ENCODE measurements around the gene CD276.
"Not testable (repeated sequence)": the region's sequence is repeated elsewhere in the genome, so short reads cannot be mapped to it uniquely, and the experiment has no call there.

The CD276 gene

DNA sequence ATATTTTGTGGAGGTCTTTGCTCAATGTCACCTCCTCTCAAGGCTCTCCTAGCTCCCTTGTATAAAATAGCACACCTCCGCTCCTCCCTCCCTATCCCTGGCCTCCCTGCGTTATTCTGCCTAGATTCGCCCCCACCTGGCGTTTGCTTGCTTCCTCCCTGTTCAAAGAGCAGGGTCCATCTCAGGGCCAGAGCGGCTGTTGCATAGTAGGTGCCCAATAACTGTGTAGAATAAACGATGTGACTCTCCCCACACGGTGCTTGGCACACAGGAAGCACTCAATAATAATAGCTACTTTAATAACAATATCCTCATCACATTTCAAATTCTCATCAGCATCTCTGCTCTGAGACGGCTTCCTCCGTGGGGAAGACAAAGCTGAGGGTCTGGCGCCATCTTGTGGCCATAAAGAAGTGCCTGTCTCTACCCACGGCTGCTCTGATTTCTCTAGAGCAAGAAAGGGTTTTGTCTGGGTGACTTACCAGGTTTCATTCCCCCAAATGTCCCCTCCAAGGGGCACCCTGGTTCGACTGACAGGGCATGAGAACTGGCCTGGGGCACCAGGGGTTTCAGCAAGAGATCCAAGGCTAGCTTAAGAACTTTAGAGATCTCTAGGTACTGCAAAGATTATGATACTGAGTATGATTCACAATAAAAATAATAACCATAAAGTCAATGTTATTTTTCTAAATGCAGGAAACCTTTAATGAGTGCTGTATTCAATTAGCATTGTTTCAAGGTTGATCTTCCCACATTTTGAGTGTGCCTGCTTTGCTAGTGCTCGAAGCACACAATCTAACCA is 16.1 kb downstream of the CD276 start:
- no peak overlapping the region for H3K27ac ChIP-seq (ENCODE audit: low read length)
- no peak overlapping the region for H3K9ac ChIP-seq (ENCODE audit: low read depth, low read length)
- H3K36me3 ChIP-seq (ENCODE audit: insufficient read depth, low read depth, low read length), result peaks cover 15% of the 10 kb centered on the region
- no peaks in the 10 kb centered on the region for H3K27me3 ChIP-seq (ENCODE audit: insufficient read depth, low read length)
- H3K4me3 ChIP-seq (ENCODE audit: low read length), result no peak overlapping the region
- peaks cover 15% of the 10 kb centered on the region; the same call in 1 of the 2 replicates for H3K4me1 ChIP-seq (ENCODE audit: insufficient read depth, low read length)
- no peaks in the 10 kb centered on the region for H3K9me3 ChIP-seq (ENCODE audit: insufficient read depth, low read depth, low read length)

DNA sequence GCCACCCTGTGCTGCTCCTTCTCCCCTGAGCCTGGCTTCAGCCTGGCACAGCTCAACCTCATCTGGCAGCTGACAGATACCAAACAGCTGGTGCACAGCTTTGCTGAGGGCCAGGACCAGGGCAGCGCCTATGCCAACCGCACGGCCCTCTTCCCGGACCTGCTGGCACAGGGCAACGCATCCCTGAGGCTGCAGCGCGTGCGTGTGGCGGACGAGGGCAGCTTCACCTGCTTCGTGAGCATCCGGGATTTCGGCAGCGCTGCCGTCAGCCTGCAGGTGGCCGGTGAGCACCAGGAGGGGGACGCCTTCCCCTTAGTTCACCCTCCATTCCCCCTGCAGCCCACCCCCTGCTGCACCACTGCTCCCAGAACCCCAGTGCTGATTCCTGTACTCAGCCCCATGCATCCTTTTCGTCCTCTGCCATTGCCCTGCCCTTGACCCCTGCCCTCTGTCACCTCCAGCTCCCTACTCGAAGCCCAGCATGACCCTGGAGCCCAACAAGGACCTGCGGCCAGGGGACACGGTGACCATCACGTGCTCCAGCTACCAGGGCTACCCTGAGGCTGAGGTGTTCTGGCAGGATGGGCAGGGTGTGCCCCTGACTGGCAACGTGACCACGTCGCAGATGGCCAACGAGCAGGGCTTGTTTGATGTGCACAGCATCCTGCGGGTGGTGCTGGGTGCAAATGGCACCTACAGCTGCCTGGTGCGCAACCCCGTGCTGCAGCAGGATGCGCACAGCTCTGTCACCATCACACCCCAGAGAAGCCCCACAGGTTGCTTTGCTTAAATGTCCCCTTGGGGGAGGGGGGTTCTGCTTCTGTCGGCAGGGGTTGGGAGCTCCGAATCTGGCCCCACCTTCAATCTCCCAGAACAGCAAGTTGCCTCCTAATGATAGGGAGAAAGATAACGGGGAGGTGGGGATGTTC is 18.4 kb downstream of the CD276 start:
- not testable (repeated sequence) for H3K4me1 ChIP-seq (ENCODE audit: insufficient read depth, low read length); H3K27ac ChIP-seq (ENCODE audit: low read length); H3K9me3 ChIP-seq (ENCODE audit: insufficient read depth, low read depth, low read length); H3K9ac ChIP-seq (ENCODE audit: low read depth, low read length); H3K4me3 ChIP-seq (ENCODE audit: low read length); H3K27me3 ChIP-seq (ENCODE audit: insufficient read depth, low read length)
- H3K36me3 ChIP-seq (ENCODE audit: insufficient read depth, low read depth, low read length), result peaks cover 35% of the 10 kb centered on the region

DNA sequence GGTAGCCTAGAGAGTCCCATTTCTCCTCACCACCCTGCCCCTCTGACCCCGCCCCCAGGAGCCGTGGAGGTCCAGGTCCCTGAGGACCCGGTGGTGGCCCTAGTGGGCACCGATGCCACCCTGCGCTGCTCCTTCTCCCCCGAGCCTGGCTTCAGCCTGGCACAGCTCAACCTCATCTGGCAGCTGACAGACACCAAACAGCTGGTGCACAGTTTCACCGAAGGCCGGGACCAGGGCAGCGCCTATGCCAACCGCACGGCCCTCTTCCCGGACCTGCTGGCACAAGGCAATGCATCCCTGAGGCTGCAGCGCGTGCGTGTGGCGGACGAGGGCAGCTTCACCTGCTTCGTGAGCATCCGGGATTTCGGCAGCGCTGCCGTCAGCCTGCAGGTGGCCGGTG is 19.4 kb downstream of the CD276 start:
- not testable (repeated sequence) for H3K9ac ChIP-seq (ENCODE audit: low read depth, low read length); H3K27ac ChIP-seq (ENCODE audit: low read length); H3K9me3 ChIP-seq (ENCODE audit: insufficient read depth, low read depth, low read length); H3K4me3 ChIP-seq (ENCODE audit: low read length); H3K4me1 ChIP-seq (ENCODE audit: insufficient read depth, low read length); H3K27me3 ChIP-seq (ENCODE audit: insufficient read depth, low read length)
- H3K36me3 ChIP-seq (ENCODE audit: insufficient read depth, low read depth, low read length), result peaks cover 45% of the 10 kb centered on the region

DNA sequence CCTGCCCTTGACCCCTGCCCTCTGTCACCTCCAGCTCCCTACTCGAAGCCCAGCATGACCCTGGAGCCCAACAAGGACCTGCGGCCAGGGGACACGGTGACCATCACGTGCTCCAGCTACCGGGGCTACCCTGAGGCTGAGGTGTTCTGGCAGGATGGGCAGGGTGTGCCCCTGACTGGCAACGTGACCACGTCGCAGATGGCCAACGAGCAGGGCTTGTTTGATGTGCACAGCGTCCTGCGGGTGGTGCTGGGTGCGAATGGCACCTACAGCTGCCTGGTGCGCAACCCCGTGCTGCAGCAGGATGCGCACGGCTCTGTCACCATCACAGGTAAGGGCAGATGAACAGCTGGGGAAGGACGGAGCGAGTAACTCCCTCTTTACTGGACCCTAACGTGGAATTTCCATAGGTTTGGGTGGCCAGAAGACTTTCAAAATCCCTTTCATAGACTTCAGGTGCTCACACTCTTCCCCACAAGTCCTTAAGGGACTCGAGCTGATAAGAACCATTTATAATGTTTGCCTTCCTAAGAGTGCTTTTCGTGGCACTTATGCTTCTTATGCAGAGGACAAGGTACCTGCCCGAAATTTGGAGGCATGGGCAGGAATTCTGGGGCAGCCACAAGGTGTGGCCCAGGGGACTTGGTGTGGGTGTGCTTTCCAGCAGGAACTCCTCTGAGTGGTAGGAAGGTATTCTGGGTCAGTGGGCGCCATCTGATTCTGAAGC is 20.1 kb downstream of the CD276 start:
- not testable (repeated sequence) for H3K4me3 ChIP-seq (ENCODE audit: low read length); H3K9ac ChIP-seq (ENCODE audit: low read depth, low read length); H3K4me1 ChIP-seq (ENCODE audit: insufficient read depth, low read length); H3K9me3 ChIP-seq (ENCODE audit: insufficient read depth, low read depth, low read length); H3K27ac ChIP-seq (ENCODE audit: low read length); H3K27me3 ChIP-seq (ENCODE audit: insufficient read depth, low read length)
- peaks cover 52% of the 10 kb centered on the region for H3K36me3 ChIP-seq (ENCODE audit: insufficient read depth, low read depth, low read length)

DNA sequence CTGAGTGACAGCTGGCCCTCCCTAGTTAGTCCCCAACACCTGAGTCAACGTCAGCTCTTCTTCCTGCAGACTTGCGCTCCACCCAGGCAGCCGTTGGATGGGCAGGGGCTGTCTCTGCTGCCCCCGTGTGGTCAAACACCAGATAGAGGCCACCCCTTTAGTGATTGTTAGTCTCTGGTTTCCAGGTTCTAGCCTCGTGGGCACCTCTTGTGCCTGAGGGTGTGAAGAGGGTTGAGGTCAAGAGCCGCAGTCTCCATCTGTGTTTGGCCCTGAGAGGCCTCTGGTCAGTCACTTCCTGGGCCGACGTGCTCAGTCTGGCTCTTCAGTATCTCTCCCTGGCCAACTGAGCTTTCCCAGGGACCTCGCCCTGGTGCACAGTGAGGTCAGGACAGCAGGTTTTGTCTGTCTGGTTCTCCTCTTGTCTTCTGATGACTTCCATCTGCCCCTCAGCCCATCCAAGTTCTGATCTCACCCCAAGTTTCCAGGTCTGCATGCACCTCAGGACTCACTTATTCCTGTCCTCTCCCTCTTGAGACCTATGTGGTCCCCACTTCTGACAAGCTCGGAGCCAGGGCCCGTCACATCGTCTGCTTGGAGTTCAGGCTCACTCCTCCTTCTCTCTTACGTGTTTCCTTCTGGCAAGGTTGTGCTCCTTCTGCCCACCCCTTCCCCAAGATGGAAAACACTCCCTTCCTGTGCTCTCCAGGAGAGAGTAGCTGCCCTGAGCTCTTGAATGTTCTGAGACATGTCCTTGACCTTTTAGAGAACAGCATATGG is 20.9 kb downstream of the CD276 start:
- Histone ChIP-seq H3K9me3 (ENCODE audit: insufficient read depth, low read depth, low read length) (no peaks in the 10 kb centered on the region), H3K27ac (ENCODE audit: low read length) (no peak overlapping the region), H3K9ac (ENCODE audit: low read depth, low read length) (no peak overlapping the region), H3K36me3 (ENCODE audit: insufficient read depth, low read depth, low read length) (peaks cover 60% of the 10 kb centered on the region), H3K4me1 (ENCODE audit: insufficient read depth, low read length) (0 out of 2 replicates have a peak, but pooled peaks cover 3% of the 10 kb centered on the region), H3K4me3 (ENCODE audit: low read length) (no peak overlapping the region), H3K27me3 (ENCODE audit: insufficient read depth, low read length) (no peaks in the 10 kb centered on the region)

DNA sequence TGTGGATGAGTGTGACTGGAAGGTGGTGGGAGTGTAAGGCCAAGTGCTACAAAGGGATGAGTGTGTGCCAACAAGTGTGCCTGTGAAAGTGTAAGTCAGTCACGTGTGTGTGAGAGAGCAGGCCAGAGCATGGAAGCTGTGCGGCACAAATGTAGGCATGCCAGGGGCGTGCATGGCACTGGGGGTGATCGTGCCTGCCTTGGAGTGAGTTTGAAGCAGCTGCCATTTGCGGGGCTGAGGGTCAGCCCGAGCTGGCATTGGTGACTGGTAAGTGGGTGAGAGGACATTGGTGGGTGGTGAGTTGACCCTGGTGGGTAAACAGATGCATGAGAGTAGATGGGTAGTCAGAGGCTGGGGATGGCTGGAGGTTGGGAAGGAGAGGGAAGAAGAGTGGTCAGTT is 24.5 kb downstream of the CD276 start:
- Histone ChIP-seq H3K4me3 (ENCODE audit: low read length) (no peak overlapping the region), H3K27ac (ENCODE audit: low read length) (no peak overlapping the region), H3K27me3 (ENCODE audit: insufficient read depth, low read length) (no peaks in the 10 kb centered on the region), H3K36me3 (ENCODE audit: insufficient read depth, low read depth, low read length) (peaks cover 83% of the 10 kb centered on the region), H3K9me3 (ENCODE audit: insufficient read depth, low read depth, low read length) (no peaks in the 10 kb centered on the region), H3K4me1 (ENCODE audit: insufficient read depth, low read length) (no peaks in the 10 kb centered on the region), H3K9ac (ENCODE audit: low read depth, low read length) (no peak overlapping the region)

DNA sequence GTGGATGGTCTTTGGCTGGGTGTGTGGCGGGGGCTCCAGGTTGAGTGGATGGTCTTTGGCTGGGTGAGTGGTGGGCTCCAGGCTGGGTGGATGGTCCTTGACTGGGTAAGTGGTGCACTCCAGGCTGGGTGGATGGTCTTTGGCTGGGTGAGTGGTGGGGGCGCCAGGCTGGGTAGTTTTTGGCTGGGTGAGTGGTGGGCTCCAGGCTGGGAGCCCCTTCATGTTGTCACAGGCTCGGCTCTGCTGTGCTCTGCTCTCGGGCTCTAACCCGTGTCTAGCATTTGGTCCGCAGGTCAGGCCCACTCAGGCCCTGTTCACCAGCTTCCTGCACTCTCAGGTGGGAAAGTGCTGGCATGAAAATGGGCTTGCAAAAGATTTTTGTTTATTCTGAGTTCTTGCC is 25.1 kb downstream of the CD276 start:
- Histone ChIP-seq H3K27ac (ENCODE audit: low read length) (no peak overlapping the region), H3K4me1 (ENCODE audit: insufficient read depth, low read length) (no peaks in the 10 kb centered on the region), H3K9me3 (ENCODE audit: insufficient read depth, low read depth, low read length) (no peaks in the 10 kb centered on the region), H3K36me3 (ENCODE audit: insufficient read depth, low read depth, low read length) (peaks cover 88% of the 10 kb centered on the region), H3K9ac (ENCODE audit: low read depth, low read length) (no peak overlapping the region), H3K27me3 (ENCODE audit: insufficient read depth, low read length) (no peaks in the 10 kb centered on the region), H3K4me3 (ENCODE audit: low read length) (no peak overlapping the region)

DNA sequence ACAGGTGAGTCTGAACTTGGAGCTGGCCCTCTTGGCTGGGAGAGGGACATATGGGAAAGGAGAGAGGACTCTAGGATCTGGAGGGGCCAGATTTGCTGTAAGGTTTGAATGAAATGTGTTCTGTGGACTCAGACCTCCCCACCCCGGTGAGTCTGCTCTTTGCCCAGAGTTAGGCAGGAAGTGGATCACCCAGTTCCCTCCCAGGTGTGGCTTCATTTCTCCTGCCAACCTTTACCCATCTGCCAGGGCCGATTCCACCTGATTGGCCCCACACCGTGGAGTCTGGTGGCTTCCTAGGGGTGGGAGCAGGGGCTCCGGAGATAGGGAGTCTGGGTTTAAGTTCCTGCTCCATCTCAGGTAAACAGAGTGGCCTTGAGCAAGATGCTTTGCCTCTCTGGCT is 25.5 kb downstream of the CD276 start:
- Histone ChIP-seq H3K4me3 (ENCODE audit: low read length) (no peak overlapping the region), H3K27me3 (ENCODE audit: insufficient read depth, low read length) (no peaks in the 10 kb centered on the region), H3K9me3 (ENCODE audit: insufficient read depth, low read depth, low read length) (no peaks in the 10 kb centered on the region), H3K27ac (ENCODE audit: low read length) (no peak overlapping the region), H3K9ac (ENCODE audit: low read depth, low read length) (no peak overlapping the region), H3K4me1 (ENCODE audit: insufficient read depth, low read length) (no peaks in the 10 kb centered on the region), H3K36me3 (ENCODE audit: insufficient read depth, low read depth, low read length) (peaks cover 87% of the 10 kb centered on the region)

DNA sequence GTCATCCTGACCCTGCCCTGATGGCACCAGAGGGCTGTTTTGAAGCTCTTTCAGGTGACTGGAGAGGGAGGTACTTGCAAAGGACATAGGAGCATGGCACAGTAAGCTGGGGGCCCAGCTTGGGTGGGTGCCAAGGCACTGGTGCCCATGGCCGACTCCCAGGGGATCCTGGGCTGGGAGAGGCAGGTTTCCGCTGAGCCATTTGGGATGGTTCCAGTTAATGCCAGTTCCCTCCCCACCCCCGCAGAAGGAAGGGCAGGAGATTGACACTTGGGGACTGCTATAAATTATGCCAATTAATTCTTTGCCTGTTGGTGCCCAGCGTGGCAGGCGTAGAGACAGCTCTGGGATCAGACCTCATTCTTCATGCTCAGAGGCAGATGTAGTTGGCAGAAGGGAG is 26.1 kb downstream of the CD276 start:
- H3K9me3 ChIP-seq (ENCODE audit: insufficient read depth, low read depth, low read length), result no peaks in the 10 kb centered on the region
- H3K27ac ChIP-seq (ENCODE audit: low read length), result no peak overlapping the region
- no peak overlapping the region for H3K9ac ChIP-seq (ENCODE audit: low read depth, low read length)
- no peak overlapping the region for H3K4me3 ChIP-seq (ENCODE audit: low read length)
- H3K27me3 ChIP-seq (ENCODE audit: insufficient read depth, low read length), result no peaks in the 10 kb centered on the region
- H3K36me3 ChIP-seq (ENCODE audit: insufficient read depth, low read depth, low read length), result peaks cover 83% of the 10 kb centered on the region
- H3K4me1 ChIP-seq (ENCODE audit: insufficient read depth, low read length), result no peaks in the 10 kb centered on the region

DNA sequence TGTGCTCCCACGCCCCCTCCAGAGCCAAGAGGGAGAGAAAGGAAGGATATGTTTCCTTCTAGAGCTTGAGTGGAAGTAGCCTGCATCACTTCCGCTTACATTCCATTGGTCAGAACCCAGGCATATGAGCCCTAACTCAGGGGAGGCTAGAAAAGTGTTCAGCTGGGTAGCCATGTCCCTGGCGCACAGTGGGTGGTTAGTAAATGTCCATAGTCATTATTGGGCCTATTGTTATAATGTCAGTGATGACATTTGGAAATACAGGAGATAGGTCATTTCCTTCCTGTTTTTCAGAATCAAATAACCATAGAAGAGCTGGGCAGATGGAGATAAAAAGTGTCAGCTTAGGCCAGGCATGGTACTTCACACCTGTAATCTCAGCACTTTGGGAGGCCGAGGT is 27.3 kb downstream of the CD276 start:
- Histone ChIP-seq H3K9me3 (ENCODE audit: insufficient read depth, low read depth, low read length) (no peaks in the 10 kb centered on the region), H3K36me3 (ENCODE audit: insufficient read depth, low read depth, low read length) (peaks cover 75% of the 10 kb centered on the region), H3K4me3 (ENCODE audit: low read length) (no peak overlapping the region), H3K27me3 (ENCODE audit: insufficient read depth, low read length) (no peaks in the 10 kb centered on the region), H3K4me1 (ENCODE audit: insufficient read depth, low read length) (no peaks in the 10 kb centered on the region), H3K9ac (ENCODE audit: low read depth, low read length) (no peak overlapping the region), H3K27ac (ENCODE audit: low read length) (no peak overlapping the region)

DNA sequence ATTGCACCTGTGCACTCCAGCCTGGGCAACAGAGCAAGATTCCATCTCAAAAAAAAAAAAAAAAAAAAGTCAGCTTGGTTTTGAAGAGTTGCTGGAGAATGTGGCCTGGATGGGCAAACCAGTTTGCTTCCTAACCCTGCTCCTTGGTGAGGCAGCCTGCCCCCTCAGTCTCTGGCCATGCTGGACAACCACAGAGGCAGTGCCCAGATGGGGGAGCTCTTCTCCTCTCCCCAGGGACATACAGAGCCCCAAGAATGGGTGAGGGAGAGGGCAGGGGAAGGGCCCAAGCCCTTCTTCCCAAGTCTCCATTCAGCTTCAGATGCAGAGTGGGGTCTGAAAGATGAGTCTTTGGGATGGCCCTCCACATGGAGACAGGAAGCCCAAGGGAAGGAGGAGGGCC is 27.9 kb downstream of the CD276 start:
- Histone ChIP-seq H3K4me3 (ENCODE audit: low read length) (no peak overlapping the region), H3K27me3 (ENCODE audit: insufficient read depth, low read length) (no peaks in the 10 kb centered on the region), H3K27ac (ENCODE audit: low read length) (no peak overlapping the region), H3K4me1 (ENCODE audit: insufficient read depth, low read length) (no peaks in the 10 kb centered on the region), H3K36me3 (ENCODE audit: insufficient read depth, low read depth, low read length) (peaks cover 69% of the 10 kb centered on the region), H3K9me3 (ENCODE audit: insufficient read depth, low read depth, low read length) (no peaks in the 10 kb centered on the region), H3K9ac (ENCODE audit: low read depth, low read length) (no peak overlapping the region)

All from iPS-20b (cell line).